Liver (tissue), 9 donors: ENCODE results near the gene FGR. TPM values are rescaled to one million over a fixed set of nuclear protein-coding genes. Genes with fewer than 3 reads are reported as not detected.

Experiments used
- DNase-seq: peaks from one replicate; pipeline ENCODE4 v3.0.0-alpha.2; 2017; ENCODE audit warnings: low spot score
- H3K27ac ChIP-seq, 2 donors: one replicate each; pipeline ENCODE4 v1.7.0; 2013; ENCODE audit warnings: inconsistent platforms in 2 of 2, low read length in 2 of 2, control low read depth in 1 of 2, low read depth in 1 of 2, mild to moderate bottlenecking in 1 of 2
- H3K27me3 ChIP-seq, 4 donors: one replicate each; pipeline versions ENCODE4 v1.6.1 to v1.7.0; 2013; ENCODE audit warnings: low read length in 3 of 4, inconsistent platforms in 1 of 4, mild to moderate bottlenecking in 1 of 4, moderate library complexity in 1 of 4; ENCODE audit not compliant: control insufficient read depth in 4 of 4, insufficient read depth in 4 of 4
- H3K36me3 ChIP-seq, 4 donors: one replicate each; pipeline versions ENCODE4 v1.6.1 to v1.7.0; 2013; ENCODE audit warnings: low read length in 3 of 4, mild to moderate bottlenecking in 3 of 4, low read depth in 1 of 4, moderate library complexity in 1 of 4; ENCODE audit not compliant: control insufficient read depth in 4 of 4, insufficient read depth in 3 of 4
- H3K4me1 ChIP-seq, 4 donors: one replicate each; pipeline versions ENCODE4 v1.6.1 to v1.7.0; 2013; ENCODE audit warnings: low read length in 3 of 4, mild to moderate bottlenecking in 3 of 4, moderate library complexity in 1 of 4; ENCODE audit not compliant: control insufficient read depth in 4 of 4, insufficient read depth in 4 of 4
- H3K4me3 ChIP-seq, 3 donors: one replicate each; pipeline versions ENCODE4 v1.6.1 to v1.7.0; 2013; ENCODE audit warnings: low read length in 3 of 3, control low read depth in 1 of 3, low read depth in 1 of 3, mild to moderate bottlenecking in 1 of 3
- H3K9ac ChIP-seq, 2 donors: one replicate each; pipeline ENCODE4 v1.7.0; 2013; ENCODE audit warnings: low read length in 2 of 2, mild to moderate bottlenecking in 2 of 2, moderate library complexity in 2 of 2, control low read depth in 1 of 2, low read depth in 1 of 2
- H3K9me3 ChIP-seq, 4 donors: one replicate each; pipeline versions ENCODE4 v1.6.1 to v1.7.0; 2013; ENCODE audit warnings: low read length in 3 of 4; ENCODE audit not compliant: control insufficient read depth in 4 of 4
- EGR1 ChIP-seq, 2 donors: IDR thresholded peaks; 2 replicates each; pipeline ENCODE4 v1.6.1; 2016 to 2018; ENCODE audit warnings: antibody characterized with exemption in 2 of 2, low read depth in 2 of 2
- FOXA1 ChIP-seq: IDR thresholded peaks from 2 replicates; pipeline ENCODE4 v1.6.1; 2016; ENCODE audit warnings: antibody characterized with exemption
- FOXA2 ChIP-seq: IDR thresholded peaks from 2 replicates; pipeline ENCODE4 v1.6.1; 2016; ENCODE audit warnings: antibody characterized with exemption
- GABPA ChIP-seq, 2 donors: IDR thresholded peaks in 1 of 2; conservative IDR thresholded peaks in 1 of 2; 2 replicates each; pipeline ENCODE4 v1.6.1; 2016; ENCODE audit warnings: antibody characterized with exemption in 2 of 2, mild to moderate bottlenecking in 1 of 2, moderate library complexity in 1 of 2
- HNF4A ChIP-seq, 2 donors: conservative IDR thresholded peaks; 2 replicates each; pipeline ENCODE4 v1.6.1; 2016; ENCODE audit warnings: antibody characterized with exemption in 2 of 2, mild to moderate bottlenecking in 2 of 2
- HNF4G ChIP-seq: IDR thresholded peaks from 2 replicates; pipeline ENCODE4 v1.6.1; 2016; ENCODE audit warnings: antibody characterized with exemption
- JUND ChIP-seq, 2 donors: IDR thresholded peaks; 2 replicates each; pipeline ENCODE4 v1.6.1; 2016; ENCODE audit warnings: antibody characterized with exemption in 2 of 2
- NR2F2 ChIP-seq: IDR thresholded peaks from 2 replicates; pipeline ENCODE4 v1.6.1; 2016; ENCODE audit warnings: antibody characterized with exemption
- RAD21 ChIP-seq, 2 donors: IDR thresholded peaks; 2 replicates each; pipeline ENCODE4 v1.6.1; 2016; ENCODE audit warnings: antibody characterized with exemption in 2 of 2, mild to moderate bottlenecking in 2 of 2
- RXRA ChIP-seq, 2 donors: IDR thresholded peaks; 2 replicates each; pipeline ENCODE4 v1.6.1; 2017 to 2018; ENCODE audit warnings: antibody characterized with exemption in 2 of 2, mild to moderate bottlenecking in 1 of 2
- SP1 ChIP-seq: IDR thresholded peaks from 2 replicates; pipeline ENCODE4 v1.6.1; 2018; ENCODE audit warnings: antibody characterized with exemption, mild to moderate bottlenecking
- YY1 ChIP-seq: IDR thresholded peaks from 2 replicates; pipeline ENCODE4 v1.6.1; 2016; ENCODE audit warnings: antibody characterized with exemption, mild to moderate bottlenecking
- WGBS: extraction: QIAGEN DNeasy Blood & Tissue Kit; methylation state at CpG from one replicate; pipeline ENCODE4 v1.1.7; 2013; 5-methylcytosine and 5-hydroxymethylcytosine counted together
- polyA plus RNA-seq, 2 donors: library from polyadenylated mRNA; stranded (reverse) in 1 of 2; unstranded in 1 of 2; fragments of 200-250 nt in 1 of 2; fragments of >200 nt in 1 of 2; fragmentation: Nextera tagmentation in 1 of 2; extraction: Ambion mirVana in 1 of 2; gene quantifications; one replicate each; pipeline versions ENCODE4 v1.2.1 to v1.2.3, GENCODE V29; 2013 to 2015
- total RNA-seq, 2 donors: library from RNA; depleted of rRNA; stranded (reverse); fragments of >200 nt; gene quantifications; one replicate each; pipeline ENCODE4 v1.2.3, GENCODE V29; 2014
- TF ChIP-seq, protein P1 (sequence below): IDR thresholded peaks from 2 replicates; pipeline ENCODE4 v1.6.1; 2016; ENCODE audit warnings: antibody characterized with exemption
- TF ChIP-seq, protein P2 (sequence below): fragments of 150-350 bp; IDR thresholded peaks from 2 replicates; pipeline ENCODE4 v1.5.1; 2017; ENCODE audit warnings: improper control_type of control experiment, low read depth, low read length; ENCODE audit not compliant: missing input control
- TF ChIP-seq, protein P3 (sequence below): IDR thresholded peaks from 2 replicates; pipeline ENCODE4 v1.6.1; 2016; ENCODE audit warnings: antibody characterized with exemption, mild to moderate bottlenecking
- TF ChIP-seq, protein P4 (sequence below): IDR thresholded peaks from 2 replicates; pipeline ENCODE4 v1.6.1; 2016; ENCODE audit warnings: antibody characterized with exemption
- TF ChIP-seq, protein P5 (sequence below): IDR thresholded peaks from 2 replicates; pipeline ENCODE4 v1.6.1; 2016; ENCODE audit warnings: antibody characterized with exemption
- donor health status: healthy.
- donor health status: healthy.
- donor health status: healthy.
- donor health status: healthy.
- donor health status: healthy.

Gene FGR
- total and polyA plus RNA-seq, 4 donors = 2.8 to 20.2 (median 6.2) TPM

DNA sequence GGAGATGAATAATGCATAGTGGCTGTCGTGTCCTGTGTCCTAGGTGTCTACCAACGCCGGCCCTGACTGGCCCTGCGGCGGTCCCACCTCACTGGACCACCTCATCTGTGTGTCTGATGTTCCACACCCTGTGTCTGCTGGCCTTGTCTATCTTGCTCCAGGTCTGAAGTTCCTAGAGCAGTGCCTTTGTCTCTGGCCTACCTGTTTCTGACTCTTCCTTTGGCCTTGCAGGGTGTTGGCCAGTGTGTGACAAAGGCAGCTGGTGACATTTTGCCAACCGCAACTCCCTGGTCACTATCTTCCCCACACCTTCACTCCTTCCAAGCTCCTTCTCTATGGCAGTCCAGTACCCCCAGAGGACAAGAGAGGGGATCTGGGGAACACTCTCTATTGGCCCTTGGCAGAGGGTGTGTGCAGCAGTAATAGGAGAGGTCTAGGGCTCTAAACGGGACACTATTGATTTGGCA is 29.7 kb downstream of the FGR start:
- Histone ChIP-seq H3K9me3 (no peaks in the 10 kb centered on the region), H3K27ac (no peak overlapping the region), H3K36me3 (no peaks in the 10 kb centered on the region), H3K27me3 (no peaks in the 10 kb centered on the region), H3K9ac (no peak overlapping the region), H3K4me3 (no peak overlapping the region), H3K4me1 (peaks cover 8 to 25% (median 13%) of the 10 kb centered on the region in 4 donors)
- TF ChIP-seq, protein P1, sequence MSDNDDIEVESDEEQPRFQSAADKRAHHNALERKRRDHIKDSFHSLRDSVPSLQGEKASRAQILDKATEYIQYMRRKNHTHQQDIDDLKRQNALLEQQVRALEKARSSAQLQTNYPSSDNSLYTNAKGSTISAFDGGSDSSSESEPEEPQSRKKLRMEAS = no peak
- 83% methylated on average over 7 of the region's 7 CpGs for WGBS
- no peak for DNase-seq

DNA sequence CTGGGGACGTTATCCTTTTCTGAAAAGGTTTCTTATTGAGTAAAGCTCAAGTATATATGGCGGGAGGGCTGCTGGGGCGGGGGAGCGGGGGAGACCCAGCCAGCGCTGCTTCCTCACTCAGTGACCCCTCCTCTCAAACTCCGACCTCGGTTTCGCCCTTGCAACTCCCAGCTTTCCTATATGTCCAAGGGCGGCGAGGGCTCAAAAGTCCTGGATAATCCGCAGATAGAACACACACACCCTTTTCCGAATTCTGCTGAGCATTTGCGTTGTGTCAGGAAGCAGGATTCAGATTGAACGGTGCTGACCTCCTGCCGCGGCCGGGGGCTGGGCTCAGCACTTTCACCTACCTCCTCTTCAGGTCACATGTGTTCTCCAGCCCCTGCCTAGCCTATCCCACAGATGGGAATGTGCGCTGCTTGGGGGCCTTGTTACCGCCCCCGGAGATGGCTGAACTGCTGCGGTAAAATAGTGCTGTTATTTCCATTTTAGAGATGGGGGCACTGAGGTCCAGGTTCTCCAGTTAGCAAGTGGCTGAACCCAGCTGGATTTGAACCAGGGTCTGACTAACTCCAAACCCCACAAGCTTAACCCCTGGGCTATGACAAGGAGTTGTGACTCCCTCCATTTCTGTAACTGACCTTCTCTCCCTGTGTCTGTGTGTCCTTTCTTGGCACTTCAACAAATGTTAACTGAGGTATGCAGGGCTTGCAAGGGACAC is 30.2 kb downstream of the FGR start:
- peaks cover 0 to 2% (median 0%) of the 10 kb centered on the region in 4 donors for H3K36me3 ChIP-seq
- no peaks in the 10 kb centered on the region for H3K27me3 ChIP-seq
- TF ChIP-seq GABPA (IDR thresholded peaks at IDR 0.05 in 1 of 2, conservative IDR thresholded peaks at IDR 0.05 in 1 of 2) = no peak
- no peak for TF ChIP-seq RAD21 (IDR thresholded peaks at IDR 0.05)
- no peak for TF ChIP-seq NR2F2
- TF ChIP-seq, protein P2, sequence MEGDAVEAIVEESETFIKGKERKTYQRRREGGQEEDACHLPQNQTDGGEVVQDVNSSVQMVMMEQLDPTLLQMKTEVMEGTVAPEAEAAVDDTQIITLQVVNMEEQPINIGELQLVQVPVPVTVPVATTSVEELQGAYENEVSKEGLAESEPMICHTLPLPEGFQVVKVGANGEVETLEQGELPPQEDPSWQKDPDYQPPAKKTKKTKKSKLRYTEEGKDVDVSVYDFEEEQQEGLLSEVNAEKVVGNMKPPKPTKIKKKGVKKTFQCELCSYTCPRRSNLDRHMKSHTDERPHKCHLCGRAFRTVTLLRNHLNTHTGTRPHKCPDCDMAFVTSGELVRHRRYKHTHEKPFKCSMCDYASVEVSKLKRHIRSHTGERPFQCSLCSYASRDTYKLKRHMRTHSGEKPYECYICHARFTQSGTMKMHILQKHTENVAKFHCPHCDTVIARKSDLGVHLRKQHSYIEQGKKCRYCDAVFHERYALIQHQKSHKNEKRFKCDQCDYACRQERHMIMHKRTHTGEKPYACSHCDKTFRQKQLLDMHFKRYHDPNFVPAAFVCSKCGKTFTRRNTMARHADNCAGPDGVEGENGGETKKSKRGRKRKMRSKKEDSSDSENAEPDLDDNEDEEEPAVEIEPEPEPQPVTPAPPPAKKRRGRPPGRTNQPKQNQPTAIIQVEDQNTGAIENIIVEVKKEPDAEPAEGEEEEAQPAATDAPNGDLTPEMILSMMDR = no peak
- TF ChIP-seq HNF4G = no peak
- TF ChIP-seq, protein P3, sequence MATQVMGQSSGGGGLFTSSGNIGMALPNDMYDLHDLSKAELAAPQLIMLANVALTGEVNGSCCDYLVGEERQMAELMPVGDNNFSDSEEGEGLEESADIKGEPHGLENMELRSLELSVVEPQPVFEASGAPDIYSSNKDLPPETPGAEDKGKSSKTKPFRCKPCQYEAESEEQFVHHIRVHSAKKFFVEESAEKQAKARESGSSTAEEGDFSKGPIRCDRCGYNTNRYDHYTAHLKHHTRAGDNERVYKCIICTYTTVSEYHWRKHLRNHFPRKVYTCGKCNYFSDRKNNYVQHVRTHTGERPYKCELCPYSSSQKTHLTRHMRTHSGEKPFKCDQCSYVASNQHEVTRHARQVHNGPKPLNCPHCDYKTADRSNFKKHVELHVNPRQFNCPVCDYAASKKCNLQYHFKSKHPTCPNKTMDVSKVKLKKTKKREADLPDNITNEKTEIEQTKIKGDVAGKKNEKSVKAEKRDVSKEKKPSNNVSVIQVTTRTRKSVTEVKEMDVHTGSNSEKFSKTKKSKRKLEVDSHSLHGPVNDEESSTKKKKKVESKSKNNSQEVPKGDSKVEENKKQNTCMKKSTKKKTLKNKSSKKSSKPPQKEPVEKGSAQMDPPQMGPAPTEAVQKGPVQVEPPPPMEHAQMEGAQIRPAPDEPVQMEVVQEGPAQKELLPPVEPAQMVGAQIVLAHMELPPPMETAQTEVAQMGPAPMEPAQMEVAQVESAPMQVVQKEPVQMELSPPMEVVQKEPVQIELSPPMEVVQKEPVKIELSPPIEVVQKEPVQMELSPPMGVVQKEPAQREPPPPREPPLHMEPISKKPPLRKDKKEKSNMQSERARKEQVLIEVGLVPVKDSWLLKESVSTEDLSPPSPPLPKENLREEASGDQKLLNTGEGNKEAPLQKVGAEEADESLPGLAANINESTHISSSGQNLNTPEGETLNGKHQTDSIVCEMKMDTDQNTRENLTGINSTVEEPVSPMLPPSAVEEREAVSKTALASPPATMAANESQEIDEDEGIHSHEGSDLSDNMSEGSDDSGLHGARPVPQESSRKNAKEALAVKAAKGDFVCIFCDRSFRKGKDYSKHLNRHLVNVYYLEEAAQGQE = no peak
- TF ChIP-seq, protein P4, sequence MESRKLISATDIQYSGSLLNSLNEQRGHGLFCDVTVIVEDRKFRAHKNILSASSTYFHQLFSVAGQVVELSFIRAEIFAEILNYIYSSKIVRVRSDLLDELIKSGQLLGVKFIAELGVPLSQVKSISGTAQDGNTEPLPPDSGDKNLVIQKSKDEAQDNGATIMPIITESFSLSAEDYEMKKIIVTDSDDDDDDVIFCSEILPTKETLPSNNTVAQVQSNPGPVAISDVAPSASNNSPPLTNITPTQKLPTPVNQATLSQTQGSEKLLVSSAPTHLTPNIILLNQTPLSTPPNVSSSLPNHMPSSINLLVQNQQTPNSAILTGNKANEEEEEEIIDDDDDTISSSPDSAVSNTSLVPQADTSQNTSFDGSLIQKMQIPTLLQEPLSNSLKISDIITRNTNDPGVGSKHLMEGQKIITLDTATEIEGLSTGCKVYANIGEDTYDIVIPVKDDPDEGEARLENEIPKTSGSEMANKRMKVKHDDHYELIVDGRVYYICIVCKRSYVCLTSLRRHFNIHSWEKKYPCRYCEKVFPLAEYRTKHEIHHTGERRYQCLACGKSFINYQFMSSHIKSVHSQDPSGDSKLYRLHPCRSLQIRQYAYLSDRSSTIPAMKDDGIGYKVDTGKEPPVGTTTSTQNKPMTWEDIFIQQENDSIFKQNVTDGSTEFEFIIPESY = no peak
- no peak for TF ChIP-seq EGR1 (IDR thresholded peaks at IDR 0.05; ENCODE audit: low read depth in 2 of 2)
- TF ChIP-seq JUND (IDR thresholded peaks at IDR 0.05) = no peak
- TF ChIP-seq FOXA1 = no peak
- no peak for TF ChIP-seq RXRA (IDR thresholded peaks at IDR 0.05)
- no peak for TF ChIP-seq YY1
- TF ChIP-seq FOXA2 = no peak
- TF ChIP-seq, protein P1 = no peak
- TF ChIP-seq SP1 = no peak
- TF ChIP-seq, protein P5, sequence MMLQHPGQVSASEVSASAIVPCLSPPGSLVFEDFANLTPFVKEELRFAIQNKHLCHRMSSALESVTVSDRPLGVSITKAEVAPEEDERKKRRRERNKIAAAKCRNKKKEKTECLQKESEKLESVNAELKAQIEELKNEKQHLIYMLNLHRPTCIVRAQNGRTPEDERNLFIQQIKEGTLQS = no peak
- TF ChIP-seq HNF4A (conservative IDR thresholded peaks at IDR 0.05) = no peak
- H3K4me3 ChIP-seq = peak overlapping the region in 2 of 3 donors; percentile 45 to 91
- no peak for DNase-seq
- peaks cover 11 to 29% (median 16%) of the 10 kb centered on the region in 4 donors for H3K4me1 ChIP-seq
- H3K27ac ChIP-seq = no peak overlapping the region
- H3K9ac ChIP-seq = no peak overlapping the region
- no peaks in the 10 kb centered on the region for H3K9me3 ChIP-seq
- WGBS = 41% methylated on average over 21 of the region's 21 CpGs
